ENCODE measurements around the gene VAV3.

The VAV3 gene

GRCh38 chr1:107975851-107976250 is 10.9 kb upstream of the VAV3 start:
- no peak overlapping the region for H3K4me3 ChIP-seq (replicated peaks; ENCODE audit: low read depth, low read length)
- TF ChIP-seq, protein P1, sequence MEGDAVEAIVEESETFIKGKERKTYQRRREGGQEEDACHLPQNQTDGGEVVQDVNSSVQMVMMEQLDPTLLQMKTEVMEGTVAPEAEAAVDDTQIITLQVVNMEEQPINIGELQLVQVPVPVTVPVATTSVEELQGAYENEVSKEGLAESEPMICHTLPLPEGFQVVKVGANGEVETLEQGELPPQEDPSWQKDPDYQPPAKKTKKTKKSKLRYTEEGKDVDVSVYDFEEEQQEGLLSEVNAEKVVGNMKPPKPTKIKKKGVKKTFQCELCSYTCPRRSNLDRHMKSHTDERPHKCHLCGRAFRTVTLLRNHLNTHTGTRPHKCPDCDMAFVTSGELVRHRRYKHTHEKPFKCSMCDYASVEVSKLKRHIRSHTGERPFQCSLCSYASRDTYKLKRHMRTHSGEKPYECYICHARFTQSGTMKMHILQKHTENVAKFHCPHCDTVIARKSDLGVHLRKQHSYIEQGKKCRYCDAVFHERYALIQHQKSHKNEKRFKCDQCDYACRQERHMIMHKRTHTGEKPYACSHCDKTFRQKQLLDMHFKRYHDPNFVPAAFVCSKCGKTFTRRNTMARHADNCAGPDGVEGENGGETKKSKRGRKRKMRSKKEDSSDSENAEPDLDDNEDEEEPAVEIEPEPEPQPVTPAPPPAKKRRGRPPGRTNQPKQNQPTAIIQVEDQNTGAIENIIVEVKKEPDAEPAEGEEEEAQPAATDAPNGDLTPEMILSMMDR (IDR thresholded peaks at IDR 0.05; ENCODE audit: low read length, missing control alignments): no peak
- no peak for DNase-seq (ENCODE audit: low read depth)

GRCh38 chr1:107974090-107974489 is 9.1 kb upstream of the VAV3 start:
- TF ChIP-seq, protein P1 (IDR thresholded peaks at IDR 0.05; ENCODE audit: low read length, missing control alignments): no peak
- no peak overlapping the region for H3K4me3 ChIP-seq (replicated peaks; ENCODE audit: low read depth, low read length)
- no peak for DNase-seq (ENCODE audit: low read depth)

- DNase-seq (ENCODE audit: low read depth): no peak
- TF ChIP-seq, protein P1 (IDR thresholded peaks at IDR 0.05; ENCODE audit: low read length, missing control alignments): no peak
- H3K4me3 ChIP-seq (replicated peaks; ENCODE audit: low read depth, low read length): no peak overlapping the region
Observed at GRCh38 chr1:107972391-107973180, 7.6 kb upstream of the VAV3 start.

DNA sequence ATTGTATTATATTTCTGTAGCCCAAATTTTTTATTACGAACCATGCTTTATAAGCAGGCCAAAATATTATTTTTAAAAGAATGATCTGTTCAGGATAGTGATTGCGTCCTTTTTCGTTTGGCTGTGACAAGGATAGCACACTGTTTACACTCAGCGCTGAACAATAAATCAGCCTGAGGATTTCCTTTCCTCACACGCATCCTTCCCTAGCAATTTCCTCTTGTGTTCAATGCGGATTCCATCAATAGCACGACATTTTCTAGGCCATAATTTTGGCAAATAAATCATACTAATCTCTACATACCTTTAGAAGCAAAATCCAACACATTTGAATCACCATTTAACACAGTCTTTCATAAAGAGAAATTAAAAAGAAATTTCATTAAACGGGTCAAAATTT is 1.6 kb upstream of the VAV3 start:
- no peak for DNase-seq (ENCODE audit: low read depth)
- TF ChIP-seq, protein P1 (IDR thresholded peaks at IDR 0.05; ENCODE audit: low read length, missing control alignments): no peak
- H3K4me3 ChIP-seq (replicated peaks; ENCODE audit: low read depth, low read length): no peak overlapping the region

GRCh38 chr1:107964336-107965109 is 457 bp downstream of the VAV3 start:
- DNase-seq (ENCODE audit: low read depth): peak; percentile 10
- H3K4me3 ChIP-seq (replicated peaks; ENCODE audit: low read depth, low read length): peak overlapping the region; percentile 45
- TF ChIP-seq, protein P1 (IDR thresholded peaks at IDR 0.05; ENCODE audit: low read length, missing control alignments): no peak

DNA sequence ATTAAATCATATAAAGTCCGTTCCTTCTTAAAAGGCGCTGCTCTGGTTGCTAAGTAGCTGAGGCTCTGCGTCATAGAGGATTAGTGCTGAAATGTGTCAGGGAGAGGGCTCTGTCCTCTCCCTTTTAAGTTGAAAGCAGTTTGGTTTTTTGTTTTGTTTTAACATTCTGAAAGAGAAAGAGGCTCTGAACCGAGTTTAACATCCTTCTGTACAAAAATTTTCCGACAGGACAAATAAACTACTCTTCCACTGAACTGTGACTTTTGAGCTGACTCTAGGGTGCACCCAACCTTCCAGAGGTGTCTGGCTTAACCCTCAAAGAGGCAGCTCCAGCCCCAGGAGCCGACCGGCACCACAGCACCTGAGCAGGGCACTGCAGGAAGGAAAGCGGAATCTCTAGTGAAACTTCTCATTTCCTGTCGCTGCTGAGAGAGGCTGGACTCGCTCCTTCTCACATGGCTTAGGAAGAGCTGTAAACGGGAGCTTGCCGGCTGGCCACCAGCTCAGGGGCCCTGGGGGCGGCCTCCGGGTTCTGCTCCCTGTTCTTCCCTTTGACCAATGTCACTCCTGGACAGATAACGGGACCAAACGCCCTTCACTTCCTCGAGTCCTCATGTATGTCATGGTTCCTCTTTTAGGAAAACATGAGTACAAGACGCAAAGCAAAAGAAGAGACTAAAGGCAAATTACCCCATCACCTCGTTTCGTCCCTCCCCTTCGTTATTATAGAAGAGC is 1.2 kb downstream of the VAV3 start:
- TF ChIP-seq, protein P1 (IDR thresholded peaks at IDR 0.05; ENCODE audit: low read length, missing control alignments): no peak
- H3K4me3 ChIP-seq (replicated peaks; ENCODE audit: low read depth, low read length): peak overlapping the region; percentile 45
- peak; percentile 14 for DNase-seq (ENCODE audit: low read depth)
